PFSK-1 (cell line): Measurements from ENCODE around the gene ABCA10.

ENCODE experiments used
- FOXP2 ChIP-seq: optimal IDR thresholded peaks from 2 replicates; pipeline ENCODE3; 2011; ENCODE audit warnings: borderline replicate concordance, control low read depth, inconsistent platforms; ENCODE audit not compliant: insufficient read depth; ENCODE audit errors: extremely low read length, extremely low read depth
- POLR2AphosphoS5 ChIP-seq: IDR thresholded peaks from 2 replicates; pipeline ENCODE4 v1.6.1; 2012; ENCODE audit warnings: low read depth, mild to moderate bottlenecking, control low read depth, low read length, moderate library complexity
- REST ChIP-seq, 2 experiments: IDR thresholded peaks; 2 replicates each; pipeline versions ENCODE4 v1.6.1 to v1.8.0; 2011 to 2012; ENCODE audit warnings: low read depth in 2 of 2, low read length in 2 of 2, control low read depth in 1 of 2, inconsistent platforms in 1 of 2, mild to moderate bottlenecking in 1 of 2, moderate library complexity in 1 of 2; ENCODE audit not compliant: insufficient read depth in 1 of 2
- SIN3A ChIP-seq: IDR thresholded peaks from 2 replicates; pipeline ENCODE4 v1.6.1; 2012; ENCODE audit warnings: mild to moderate bottlenecking, low read length, moderate library complexity, borderline replicate concordance; ENCODE audit not compliant: insufficient read depth
- TAF1 ChIP-seq: IDR thresholded peaks from 2 replicates; pipeline ENCODE4 v1.6.1; 2012; ENCODE audit warnings: low read length, control low read depth, borderline replicate concordance; ENCODE audit not compliant: insufficient read depth

The ABCA10 gene

DNA sequence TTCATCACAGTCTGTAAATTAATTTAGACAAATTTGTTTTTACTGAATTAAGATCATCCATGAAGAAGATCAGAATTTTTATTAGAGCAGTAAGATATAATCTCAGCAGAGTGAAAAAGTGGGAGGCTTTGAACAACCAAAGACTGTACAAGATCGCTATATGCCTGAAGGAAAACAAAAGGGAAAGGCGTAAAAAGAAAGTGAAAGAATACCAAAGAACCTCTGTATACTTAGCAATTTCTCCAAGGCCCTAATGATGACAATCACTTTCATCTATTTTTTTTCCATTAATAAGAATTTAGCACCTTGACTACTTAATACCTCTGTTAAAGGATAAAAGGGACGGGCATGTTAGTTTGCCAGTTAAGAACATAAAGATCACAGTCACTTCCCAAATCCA is 38.6 kb upstream of the ABCA10 start:
- TF ChIP-seq FOXP2 (no peak), TAF1 (no peak), REST (IDR thresholded peaks at IDR 0.05; ENCODE audit: insufficient read depth in 1 of 2, low read depth in 2 of 2, low read length in 2 of 2) (no peak), POLR2AphosphoS5 (no peak), SIN3A (no peak)

- TF ChIP-seq SIN3A: no peak
- no peak for TF ChIP-seq FOXP2
- TF ChIP-seq REST (IDR thresholded peaks at IDR 0.05; ENCODE audit: insufficient read depth in 1 of 2, low read depth in 2 of 2, low read length in 2 of 2): no peak
- TF ChIP-seq POLR2AphosphoS5: no peak
- TF ChIP-seq TAF1: no peak
Measured at GRCh38 chr17:69265873-69266272, 37.2 kb upstream of the ABCA10 start.

DNA sequence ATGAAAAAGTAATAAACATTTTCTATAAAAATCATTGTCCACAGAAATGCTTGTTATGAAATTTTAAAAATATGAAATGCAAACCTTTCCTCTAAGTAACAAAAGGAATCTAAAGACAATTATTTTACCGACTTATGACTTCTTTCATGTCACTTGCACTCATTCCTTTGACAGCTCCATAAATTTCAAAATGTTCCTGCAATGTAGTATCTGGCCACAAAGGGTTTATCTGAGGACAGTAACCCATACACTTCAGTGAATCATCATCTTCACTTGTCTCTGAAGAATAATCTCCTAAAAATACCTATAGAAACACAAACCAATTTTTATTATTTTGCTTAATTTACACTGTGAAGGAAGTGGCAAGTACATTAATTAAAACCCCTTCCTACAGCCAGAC is 25.6 kb upstream of the ABCA10 start:
- TF ChIP-seq REST (IDR thresholded peaks at IDR 0.05; ENCODE audit: insufficient read depth in 1 of 2, low read depth in 2 of 2, low read length in 2 of 2) (no peak), SIN3A (no peak), POLR2AphosphoS5 (no peak), TAF1 (no peak), FOXP2 (no peak)

GRCh38 chr17:69250641-69251040 is 22.0 kb upstream of the ABCA10 start:
- TF ChIP-seq FOXP2 (no peak), TAF1 (no peak), POLR2AphosphoS5 (no peak)

- no peak for TF ChIP-seq TAF1
- TF ChIP-seq FOXP2: no peak
- TF ChIP-seq REST (IDR thresholded peaks at IDR 0.05; ENCODE audit: insufficient read depth in 1 of 2, low read depth in 2 of 2, low read length in 2 of 2): no peak
- TF ChIP-seq POLR2AphosphoS5: no peak
- TF ChIP-seq SIN3A: no peak
Measured at GRCh38 chr17:69246726-69247375, 18.2 kb upstream of the ABCA10 start.
